Activated CD8-positive, alpha-beta memory T cell treated with anti-CD3 and anti-CD28 coated beads, Interleukin-2, amount 50 U/mL, for 24 hours (primary cell): ENCODE results near the gene TDP1.
"Not testable (repeated sequence)": the region's sequence is repeated elsewhere in the genome, so short reads cannot be mapped to it uniquely, and the experiment has no call there.

Experiments used
- DNase-seq: peaks from one replicate; pipeline ENCODE4 v3.0.0-alpha.2; 2020; ENCODE audit errors: extremely low read depth

Gene TDP1

DNA sequence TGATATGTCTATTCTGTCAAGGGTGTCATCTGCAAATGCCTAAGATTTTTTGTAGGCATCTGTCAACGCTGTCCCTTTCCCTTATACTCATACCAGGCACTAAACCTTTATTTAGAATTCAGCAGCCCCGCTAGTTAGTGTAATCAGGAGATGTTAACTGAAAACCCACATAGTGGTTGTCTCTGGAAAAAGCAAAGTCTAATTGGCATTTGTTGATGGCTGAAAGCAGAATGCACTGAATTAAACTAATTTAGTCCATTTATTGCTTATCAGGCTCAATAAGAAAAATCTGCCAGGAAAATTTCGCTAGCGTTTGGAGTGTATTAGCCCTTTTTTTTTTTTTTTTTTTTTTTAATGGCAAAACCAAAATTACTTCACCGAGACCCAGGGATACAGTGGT is 34.5 kb downstream of the TDP1 start:
- no peak for DNase-seq

DNA sequence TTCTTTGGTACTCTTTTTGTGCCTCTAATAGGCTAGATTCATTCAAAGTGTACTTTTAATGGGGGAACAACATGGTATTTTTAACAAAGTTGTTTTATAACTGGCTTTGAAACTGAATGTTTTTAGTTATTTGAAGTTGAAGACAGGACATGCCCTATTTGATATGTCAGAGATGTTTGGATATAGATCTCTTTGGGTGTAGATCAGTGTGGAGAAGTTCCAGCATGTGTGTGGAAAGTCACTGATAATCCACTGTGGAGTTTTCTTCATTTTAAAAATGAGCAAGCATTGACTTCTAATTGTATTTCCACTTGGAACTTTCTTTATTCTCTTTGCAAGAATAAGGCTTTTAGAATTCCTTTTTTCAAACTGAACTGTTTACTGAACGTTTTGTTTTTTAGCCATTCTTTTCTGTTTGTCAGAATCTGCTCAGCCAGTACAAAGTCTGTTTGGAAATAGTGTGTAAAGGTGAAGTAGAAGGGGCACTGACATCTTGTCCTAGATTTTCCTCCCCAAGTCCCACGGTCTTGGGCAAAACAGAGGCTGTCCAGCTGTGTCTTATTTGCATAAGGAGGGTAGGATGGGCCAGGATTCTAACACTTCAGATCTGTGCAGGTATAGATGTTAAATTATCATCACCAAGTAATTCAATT is 35.0 kb downstream of the TDP1 start:
- no peak for DNase-seq

DNA sequence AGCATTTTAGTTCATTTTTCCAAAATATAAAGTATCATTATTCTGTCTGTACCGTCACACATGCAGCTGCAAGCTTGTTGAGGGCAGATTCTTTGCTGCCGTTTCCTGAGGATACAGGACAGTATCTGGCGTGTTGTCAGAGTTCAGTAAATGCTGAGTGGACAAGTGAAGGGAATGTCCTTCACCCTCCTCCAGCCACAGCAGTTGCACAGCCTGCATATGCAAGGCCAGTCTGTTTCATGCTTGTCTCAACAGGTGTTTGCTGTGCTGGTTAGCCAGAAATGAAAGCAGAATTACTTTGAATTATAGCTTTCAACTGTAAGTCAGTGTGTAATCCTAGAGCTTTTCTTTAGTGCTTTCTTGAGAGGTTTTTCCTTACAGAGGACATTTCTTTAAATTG is 36.5 kb downstream of the TDP1 start:
- DNase-seq, result no peak

DNA sequence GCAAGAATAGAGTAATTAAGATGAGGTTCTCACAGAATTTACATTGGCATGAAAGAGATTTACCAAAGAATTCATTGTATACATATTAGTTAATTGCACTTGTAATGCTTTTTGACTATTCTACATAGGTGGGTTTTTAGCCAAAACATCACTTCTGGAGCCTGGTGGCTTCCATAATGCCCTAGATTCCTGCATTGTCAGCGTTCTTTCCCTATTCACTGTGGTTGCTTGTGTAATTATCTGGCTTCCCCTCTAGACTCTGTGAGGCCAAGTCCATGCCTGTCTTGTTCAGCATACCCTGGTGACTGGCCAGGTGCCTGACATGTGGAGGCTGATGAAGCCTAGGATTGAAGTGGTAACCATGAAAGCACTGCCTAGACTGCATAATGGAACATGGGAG is 41.2 kb downstream of the TDP1 start:
- no peak for DNase-seq

DNA sequence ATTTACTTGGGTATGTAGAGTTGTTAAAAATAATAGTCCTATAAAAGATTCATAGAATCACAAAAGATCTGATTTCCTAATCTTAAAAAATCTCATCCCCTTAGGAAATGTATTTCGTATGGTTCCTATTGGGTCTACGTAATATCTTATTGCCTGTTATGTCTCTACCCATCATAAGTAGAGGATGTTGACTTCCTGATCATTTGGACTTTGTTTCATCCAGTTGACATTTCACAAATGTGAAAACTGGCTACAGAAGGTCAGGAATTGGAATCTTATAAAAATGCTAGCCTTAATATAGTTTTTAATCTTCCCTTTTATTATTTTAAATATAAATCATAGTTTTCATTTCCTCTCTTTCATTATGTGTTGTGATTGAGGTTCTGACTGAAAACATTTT is 45.2 kb downstream of the TDP1 start:
- no peak for DNase-seq

DNA sequence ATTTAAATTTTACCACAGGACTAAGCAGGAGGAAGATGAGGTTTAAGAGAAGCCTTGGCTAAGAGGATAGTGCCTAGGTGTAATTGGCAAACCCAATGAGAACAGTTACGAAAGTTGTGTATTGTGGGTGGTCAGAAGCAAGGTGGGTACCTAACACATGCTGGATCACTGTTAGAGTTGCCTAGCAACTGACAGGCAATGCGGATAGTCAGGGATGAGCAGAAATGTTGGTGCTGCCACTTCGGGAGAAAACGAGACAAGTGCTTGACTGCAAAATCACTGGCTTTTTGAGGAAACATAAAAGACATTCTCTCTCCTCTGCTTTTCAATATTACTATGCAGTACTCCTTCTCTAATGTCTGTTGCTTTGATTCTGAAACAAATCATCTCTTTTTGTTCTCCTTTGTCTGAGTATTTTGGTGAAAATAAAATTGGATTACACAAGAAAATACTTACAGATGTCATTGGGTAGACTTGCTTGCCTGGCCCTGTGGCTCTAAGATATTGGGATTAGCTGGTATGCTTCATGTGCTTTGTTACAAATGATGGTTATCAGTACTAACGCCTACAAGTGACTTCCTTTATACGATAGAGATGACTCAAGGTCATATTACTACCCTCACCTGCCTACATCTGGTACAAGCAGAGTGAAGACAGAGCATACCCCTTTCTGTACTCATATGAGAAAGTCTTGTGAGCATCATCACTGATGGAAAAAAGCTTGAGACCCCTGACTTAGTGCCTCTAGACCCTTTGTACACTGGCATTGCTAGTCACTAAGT is 48.0 kb downstream of the TDP1 start:
- no peak for DNase-seq

- no peak for DNase-seq
Measured at GRCh38 chr14:90005441-90005840, 49.7 kb downstream of the TDP1 start.

DNA sequence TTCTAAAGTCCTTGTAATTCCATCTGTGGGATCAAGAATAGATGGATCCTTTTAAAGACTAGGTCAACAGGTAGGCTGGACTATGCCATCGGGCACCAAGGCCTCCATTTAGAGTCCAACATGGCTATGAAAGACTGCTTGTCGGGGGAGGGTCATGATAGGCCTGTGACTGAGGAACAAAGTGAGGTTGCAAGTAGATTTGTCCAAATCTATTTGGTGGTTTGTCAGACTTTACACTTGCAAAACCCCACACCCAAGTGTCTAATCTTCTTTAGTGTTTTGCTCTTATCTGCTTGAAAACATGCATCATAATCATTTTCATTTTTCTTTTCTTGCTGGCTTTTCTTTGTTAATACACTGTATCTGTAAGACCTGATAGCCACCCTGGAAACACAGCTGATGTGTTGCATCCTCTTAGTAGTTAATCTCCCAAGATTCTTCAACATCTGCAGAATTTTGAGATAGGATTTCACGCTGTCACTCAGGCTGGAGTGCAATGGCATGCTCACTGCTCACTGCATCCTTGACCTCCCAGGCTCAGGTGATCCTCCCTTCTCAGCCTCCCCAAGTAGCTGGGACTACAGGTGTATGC is 50.3 kb downstream of the TDP1 start:
- DNase-seq, result no peak

GRCh38 chr14:90017371-90017770 is 61.6 kb downstream of the TDP1 start:
- no peak for DNase-seq

- no peak for DNase-seq
Measured at GRCh38 chr14:90019824-90020523, 64.2 kb downstream of the TDP1 start.

DNA sequence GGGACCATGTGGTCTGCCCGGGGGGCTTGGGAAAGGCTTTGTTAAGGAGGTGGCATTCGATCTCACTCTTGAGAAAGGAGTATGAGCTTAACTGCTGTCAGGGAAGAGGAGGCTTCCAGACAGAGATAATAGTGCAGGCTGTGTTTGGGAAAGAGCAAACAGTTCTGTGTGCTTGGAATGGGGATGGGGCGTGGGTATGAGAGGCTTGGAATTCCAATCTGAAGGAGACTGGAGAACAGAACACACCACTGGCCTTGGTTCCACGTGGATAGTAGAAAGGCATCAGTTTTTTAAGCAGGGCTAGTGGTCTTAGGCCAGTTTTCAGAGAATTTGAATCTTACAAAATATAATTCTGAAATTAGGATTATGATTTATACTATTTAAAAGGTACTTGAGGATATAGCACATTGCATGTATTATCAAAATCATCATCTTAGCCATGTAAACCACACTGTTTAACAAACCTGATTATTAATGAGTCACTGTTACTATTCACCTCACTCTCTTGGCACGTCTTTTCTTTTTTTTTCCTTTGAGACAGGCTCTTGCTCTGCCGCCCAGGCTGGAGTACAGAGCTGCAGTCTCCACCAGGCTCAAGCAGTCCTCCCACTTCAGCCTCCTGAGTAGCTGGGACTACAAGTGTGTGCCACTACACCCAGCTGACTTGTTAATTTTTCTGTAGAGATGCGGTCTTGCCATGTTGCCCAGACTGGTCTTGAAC is 67.6 kb downstream of the TDP1 start:
- no peak for DNase-seq

DNA sequence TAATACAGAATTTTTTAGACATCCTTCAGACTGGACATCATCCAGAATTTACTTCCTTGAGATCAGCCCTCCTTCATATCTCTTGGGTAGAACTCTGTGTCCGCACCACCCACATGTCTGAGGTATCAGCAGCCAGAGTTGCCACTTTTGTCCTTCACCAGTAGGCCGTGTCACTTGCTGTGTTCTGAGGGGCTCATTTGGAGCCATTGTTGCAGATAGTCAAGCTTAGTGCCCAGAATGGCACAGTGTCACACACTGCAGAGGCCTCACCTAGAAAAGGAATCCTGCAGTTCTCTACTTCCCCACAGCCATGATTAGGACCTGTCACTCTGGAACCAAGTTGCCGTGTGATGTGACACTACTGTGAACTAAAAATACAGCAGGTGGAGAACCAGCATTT is 69.2 kb downstream of the TDP1 start:
- no peak for DNase-seq

DNA sequence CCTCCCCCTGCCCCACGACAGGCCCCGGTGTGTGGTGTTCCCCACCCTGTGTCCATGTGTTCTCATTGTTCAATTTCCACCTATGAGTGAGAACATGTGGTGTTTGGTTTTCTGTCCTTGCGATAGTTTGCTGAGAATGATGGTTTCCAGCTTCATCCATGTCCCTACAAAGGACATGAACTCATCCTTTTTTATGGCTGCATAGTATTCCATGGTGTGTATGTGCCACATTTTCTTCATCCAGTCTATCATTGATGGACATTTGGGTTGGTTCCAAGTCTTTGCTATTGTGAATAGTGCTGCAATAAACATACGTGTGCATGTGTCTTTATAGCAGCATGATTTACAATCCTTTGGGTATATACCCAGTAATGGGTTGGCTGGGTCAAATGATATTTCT is 70.9 kb downstream of the TDP1 start:
- not testable (repeated sequence) for DNase-seq

DNA sequence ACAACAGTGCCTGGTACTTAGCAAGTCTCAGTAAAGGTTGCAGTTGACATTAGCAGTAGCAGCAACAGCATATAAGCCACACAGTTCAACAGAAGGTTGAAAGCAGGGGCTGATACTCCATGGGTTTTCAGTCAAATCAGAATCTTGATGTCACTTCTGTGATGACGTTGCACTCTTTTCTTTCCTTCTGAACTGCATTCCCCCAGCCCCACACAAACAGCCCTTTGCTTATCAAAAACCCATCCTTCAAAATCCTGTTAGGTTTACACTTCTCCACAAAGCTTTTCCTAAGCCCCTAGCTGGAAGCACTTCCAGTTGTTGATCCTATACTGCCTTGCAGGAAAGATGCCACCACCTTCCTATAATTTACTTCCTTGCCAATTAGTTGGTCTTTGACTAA is 72.1 kb downstream of the TDP1 start:
- DNase-seq, result no peak

- DNase-seq, result no peak
Measured at GRCh38 chr14:90034156-90034555, 78.4 kb downstream of the TDP1 start.

DNA sequence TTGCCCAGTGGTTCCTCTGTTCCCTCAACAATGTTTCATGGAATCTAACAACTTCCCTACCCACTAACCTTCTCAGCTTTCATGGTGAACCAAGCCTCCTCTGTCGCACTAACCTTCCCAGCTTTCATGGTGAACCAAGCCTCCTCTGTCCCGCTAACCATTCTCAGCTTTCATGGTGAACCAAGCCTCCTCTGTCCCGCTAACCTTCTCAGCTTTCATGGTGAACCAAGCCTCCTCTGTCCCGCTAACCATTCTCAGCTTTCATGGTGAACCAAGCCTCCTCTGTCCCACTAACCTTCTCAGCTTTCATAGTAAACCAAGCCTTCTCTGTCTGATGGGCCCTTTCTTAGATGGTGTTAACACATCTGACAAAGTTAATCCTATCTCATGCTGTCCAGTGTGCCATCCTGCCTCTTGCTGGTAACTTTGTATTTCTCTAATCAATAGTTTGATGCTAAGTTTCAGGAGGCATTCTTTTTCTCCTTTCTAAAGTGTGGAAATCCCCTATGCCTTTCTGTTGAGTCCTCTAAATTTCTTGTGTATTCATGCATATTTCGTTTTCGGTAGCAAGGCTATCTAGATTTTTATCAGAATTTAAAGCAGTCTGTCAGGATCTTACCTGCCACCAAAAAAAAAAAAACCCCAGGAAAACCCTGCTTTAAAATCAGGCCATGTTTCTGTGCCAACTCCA is 79.3 kb downstream of the TDP1 start:
- no peak for DNase-seq

GRCh38 chr14:90039253-90040010 is 83.7 kb downstream of the TDP1 start:
- DNase-seq, result no peak

DNA sequence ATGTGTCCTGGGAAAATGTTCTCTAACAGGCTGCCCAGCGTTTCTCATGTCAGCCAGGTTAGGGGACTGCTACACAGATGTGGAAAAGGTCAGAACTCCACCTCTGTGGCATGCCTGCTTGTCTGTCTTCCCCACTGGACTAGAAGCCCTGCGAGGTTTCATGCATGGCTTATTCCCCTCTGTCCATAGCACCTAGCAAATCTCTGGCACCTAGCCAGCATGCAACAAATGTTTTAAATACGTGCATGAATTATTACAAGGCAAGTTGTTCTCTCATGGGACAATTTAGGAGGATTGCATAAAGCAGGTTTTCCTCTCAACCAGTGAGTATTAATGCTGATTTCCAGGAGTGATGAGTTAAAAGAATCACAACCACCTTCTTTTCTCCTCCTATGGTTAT is 84.7 kb downstream of the TDP1 start:
- DNase-seq, result no peak

- DNase-seq, result no peak
Measured at GRCh38 chr14:90042496-90043252, 86.9 kb downstream of the TDP1 start.

- DNase-seq, result no peak
Measured at GRCh38 chr14:90045616-90046015, 89.9 kb downstream of the TDP1 start.
